Measurements from ENCODE around the gene ZDHHC24.
A peak's percentile ranks its signal among the peaks of the same experiment; 100 is the strongest.
"Not testable (repeated sequence)": the region's sequence is repeated elsewhere in the genome, so short reads cannot be mapped to it uniquely, and the experiment has no call there.

The ZDHHC24 gene

GRCh38 chr11:66544952-66545351 is 896 bp downstream of the ZDHHC24 start:
- not testable (repeated sequence) for DNase-seq (ENCODE audit: low read depth)

DNA sequence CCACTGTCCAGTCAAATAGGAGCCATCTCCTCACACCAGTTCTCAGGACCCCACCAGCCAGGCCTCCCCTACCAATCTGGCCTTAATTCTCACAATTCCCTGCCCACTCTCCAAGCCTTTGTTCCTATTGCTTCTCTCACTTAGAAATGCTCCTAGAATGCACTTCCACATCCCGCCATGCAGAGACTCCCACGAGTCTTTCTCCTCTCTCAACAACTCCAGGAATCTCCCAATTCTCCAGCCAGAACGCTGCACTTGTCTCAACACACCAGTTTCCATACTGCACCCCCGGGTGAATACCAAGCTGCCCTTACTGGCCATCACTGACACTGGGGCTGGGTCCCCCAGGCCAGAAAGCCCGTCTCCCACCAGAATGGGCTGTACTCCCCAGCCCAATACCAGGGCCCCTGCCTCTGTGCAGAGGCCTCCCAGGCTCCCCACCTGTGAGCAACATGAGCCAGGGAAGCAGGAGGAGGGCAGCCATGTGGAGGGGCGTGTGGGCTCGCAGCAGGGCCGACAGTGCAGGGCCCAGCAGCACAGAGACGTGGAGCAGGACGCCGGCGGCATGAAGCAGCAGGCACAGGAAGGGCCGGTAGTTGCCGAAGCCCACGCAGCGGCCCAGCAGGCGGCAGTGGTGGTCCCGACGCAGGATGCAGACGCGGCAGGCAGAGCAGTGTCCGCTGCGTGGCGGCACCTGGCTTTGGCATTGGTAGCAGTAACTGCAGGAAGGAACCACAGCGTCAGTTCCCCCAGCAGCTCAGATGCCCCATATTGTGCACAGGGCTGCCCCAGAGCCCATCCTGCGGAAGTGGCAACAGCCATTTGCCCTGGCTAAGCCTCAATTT is 2.4 kb downstream of the ZDHHC24 start:
- peak; percentile 49 for DNase-seq (ENCODE audit: low read depth)

- DNase-seq (ENCODE audit: low read depth): no peak
Measured at GRCh38 chr11:66542362-66542761, 3.5 kb downstream of the ZDHHC24 start.

- no peak for DNase-seq (ENCODE audit: low read depth)
Measured at GRCh38 chr11:66541892-66542291, 4.0 kb downstream of the ZDHHC24 start.

DNA sequence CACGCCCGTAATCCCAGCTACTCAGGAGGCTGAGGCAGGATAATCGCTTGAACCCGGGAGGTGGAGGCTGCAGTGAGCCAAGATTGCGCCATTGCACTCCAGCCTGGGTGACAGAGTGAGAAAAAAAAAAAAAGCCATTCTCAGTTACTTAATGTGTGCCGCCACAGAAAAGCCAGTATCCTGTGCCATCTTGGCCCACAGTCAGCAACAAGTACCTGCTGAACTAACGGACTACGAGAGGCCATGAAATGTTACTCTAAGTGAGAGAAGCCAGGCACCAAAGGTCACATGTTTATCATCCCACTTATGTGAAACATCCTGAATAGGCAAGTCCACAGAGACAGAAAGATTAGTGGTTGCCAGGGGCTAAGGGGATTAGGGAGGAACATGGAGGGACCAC is 5.2 kb downstream of the ZDHHC24 start:
- DNase-seq (ENCODE audit: low read depth): not testable (repeated sequence)

DNA sequence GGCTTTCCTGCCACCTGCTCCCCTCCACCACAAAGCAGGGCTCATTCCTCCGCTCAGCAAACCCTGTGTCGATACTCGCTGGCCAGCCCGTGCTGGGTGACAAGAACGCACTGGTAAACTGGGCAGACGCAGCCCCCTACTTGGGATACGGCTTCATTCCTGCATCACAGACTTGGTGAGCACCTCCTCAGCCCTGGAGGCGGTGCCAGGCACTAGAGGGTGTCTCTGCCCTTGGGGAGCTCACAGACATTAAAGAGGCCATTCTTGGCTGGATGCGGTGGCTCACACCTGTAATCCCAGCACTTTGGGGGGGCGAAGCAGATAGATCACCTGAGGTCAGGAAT is 6.0 kb downstream of the ZDHHC24 start:
- DNase-seq (ENCODE audit: low read depth): no peak

- DNase-seq (ENCODE audit: low read depth): no peak
Measured at GRCh38 chr11:66539170-66539869, 6.5 kb downstream of the ZDHHC24 start.

DNA sequence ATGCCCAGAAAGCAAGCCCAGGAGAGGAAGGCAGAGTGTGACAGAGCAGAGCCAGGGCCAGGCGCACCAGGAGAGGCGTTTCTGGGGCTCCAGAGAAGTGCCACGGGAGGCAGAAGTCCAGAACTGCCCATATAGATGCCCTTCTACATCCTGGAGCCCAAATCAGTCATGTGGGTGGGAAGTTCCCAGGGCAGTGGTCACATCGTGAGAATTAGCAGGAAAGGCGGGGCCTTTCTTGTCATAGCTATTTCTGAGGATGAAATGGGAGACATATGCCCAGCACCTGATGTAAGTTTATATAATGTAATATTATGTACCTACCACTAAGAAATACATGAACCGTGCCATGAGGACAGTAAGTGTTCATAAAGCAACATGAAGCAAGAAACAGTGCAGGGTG is 13.1 kb downstream of the ZDHHC24 start:
- no peak for DNase-seq (ENCODE audit: low read depth)

- DNase-seq (ENCODE audit: low read depth): no peak
Measured at GRCh38 chr11:66531841-66532240, 14.0 kb downstream of the ZDHHC24 start.

- DNase-seq (ENCODE audit: low read depth): no peak
Measured at GRCh38 chr11:66530927-66531709, 14.7 kb downstream of the ZDHHC24 start.

DNA sequence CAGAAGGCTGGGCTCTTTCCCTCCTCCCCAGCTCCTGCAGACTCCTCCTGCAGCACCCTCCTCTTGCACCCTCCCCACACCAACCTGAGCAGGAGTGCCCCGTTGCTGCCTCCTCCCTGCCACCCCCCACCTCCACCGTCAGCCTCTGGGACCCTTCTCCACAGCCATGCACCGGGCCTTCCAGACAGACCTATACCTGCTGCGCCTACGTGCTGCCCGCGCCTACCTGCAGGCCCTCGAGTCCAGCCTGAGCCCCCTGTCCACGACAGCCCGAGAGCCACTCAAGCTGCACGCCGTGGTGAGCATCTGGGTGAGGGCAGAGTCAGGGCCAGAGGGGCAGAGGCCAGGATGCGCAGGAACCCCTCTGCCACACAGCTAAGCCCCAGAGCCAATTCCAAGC is 16.2 kb downstream of the ZDHHC24 start:
- DNase-seq (ENCODE audit: low read depth): no peak

GRCh38 chr11:66529069-66529468 is 16.8 kb downstream of the ZDHHC24 start:
- no peak for DNase-seq (ENCODE audit: low read depth)

DNA sequence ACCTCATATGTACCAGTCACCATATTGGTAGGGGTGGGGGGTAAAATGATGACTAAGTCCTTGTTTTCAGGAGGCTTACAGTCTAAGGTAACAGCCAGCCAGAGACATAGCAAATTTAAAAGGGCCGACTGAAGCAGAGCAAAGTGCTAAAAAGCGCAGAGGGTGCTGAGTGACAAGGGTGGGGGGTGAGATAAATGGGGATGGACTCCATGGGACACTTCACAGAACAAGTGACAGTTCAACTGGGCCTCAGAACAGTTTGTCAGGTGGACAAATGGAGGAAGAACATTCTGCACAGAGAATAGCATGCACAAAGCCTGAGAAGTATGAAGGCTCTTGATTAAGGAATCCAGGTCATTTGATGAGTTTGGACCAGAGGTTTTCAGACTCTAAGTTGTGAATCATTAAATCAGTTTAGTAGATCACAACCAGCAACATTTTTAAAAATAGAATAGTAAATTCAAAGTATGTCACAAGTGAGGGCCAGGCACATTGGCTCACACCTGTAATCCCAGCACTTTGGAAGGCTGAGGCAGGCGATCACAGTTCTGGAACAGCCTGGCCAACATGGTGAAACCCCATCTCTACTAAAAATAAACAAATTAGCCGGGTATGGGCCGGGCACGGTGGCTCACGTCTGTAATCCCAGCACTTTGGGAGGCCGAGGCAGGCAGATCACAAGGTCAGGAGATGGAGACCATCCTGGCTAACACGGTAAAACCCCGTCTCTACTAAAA is 21.4 kb downstream of the ZDHHC24 start:
- no peak for DNase-seq (ENCODE audit: low read depth)

DNA sequence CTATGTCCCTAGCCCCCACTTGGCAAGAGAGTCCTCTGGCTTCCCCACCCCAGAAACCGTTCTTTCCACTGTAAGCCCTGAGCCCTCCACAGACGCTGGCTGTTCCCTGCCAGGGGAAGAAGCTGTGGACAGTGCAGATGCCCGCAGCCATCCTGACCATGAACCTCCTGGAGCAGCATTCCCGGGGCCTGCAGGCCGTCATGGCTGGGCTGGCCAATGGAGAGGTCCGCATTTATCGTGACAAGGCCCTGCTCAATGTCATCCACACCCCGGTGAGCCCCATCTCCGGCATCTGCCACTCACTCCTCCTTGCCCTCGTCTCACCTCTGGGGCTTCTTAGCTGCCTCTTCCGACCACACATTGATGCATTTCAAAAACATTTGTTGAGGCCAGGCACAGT is 22.2 kb downstream of the ZDHHC24 start:
- DNase-seq (ENCODE audit: low read depth): no peak

DNA sequence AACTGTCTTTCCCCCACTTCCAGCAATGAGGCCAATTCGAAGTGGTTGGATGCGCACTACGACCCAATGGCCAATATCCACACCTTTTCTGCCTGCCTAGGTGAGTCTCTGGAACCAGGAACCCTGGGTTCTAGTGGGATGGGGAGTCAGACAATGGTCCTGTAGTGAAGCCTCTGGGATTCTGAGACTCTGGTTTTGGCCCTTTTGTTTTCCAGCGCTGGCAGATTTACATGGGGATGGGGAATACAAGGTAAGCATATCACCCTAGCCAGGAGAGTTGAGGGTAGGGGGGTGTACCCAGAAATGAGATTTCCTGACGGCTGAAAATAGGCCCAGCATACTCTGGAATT is 34.9 kb downstream of the ZDHHC24 start:
- DNase-seq (ENCODE audit: low read depth): no peak

DNA sequence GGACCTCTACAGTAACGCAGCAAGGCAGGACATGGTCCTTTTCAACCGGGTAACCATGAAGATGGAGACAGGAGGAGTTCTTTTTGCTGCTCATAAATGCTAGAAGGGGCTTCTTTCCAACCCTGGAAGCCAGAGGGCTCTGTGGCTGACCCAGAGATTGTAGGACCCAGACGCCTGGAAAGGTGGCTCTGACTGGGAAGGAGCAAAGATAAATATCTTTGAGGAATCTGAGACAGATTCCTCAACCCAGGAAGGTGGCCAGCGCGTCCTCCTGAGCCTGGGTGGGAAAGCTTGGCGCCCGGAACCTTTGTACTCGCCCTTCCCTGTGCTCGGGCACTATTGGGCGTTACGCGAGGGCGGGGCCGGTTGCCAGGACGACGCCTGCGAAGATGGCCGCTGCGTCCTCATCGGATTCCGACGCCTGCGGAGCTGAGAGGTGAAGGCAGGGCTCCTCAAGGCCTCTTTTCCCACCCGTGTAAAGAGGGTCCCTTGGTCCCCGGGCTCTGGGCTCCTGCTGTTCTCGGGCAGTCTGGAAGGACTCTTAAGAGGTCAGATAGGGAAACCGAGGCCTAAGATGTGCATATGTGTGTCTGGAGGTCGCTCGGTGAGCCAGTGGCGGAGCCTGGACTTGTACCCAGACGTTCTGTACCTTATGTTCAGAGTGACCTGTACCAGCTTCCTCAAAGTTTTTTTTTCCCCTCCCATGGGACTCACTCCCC is 35.4 kb downstream of the ZDHHC24 start, which contains the start of gene BBS1:
BBS1 (plus strand) TSS at position 365 of the 719 bp plus-strand sequence; CDS start at position 390, 25 bp downstream.
- DNase-seq (ENCODE audit: low read depth): peak; percentile 72

- DNase-seq (ENCODE audit: low read depth): no peak
Measured at GRCh38 chr11:66509131-66509561, 36.7 kb downstream of the ZDHHC24 start.

- no peak for DNase-seq (ENCODE audit: low read depth)
Measured at GRCh38 chr11:66505276-66505816, 40.5 kb downstream of the ZDHHC24 start.

GRCh38 chr11:66498506-66498905 is 47.3 kb downstream of the ZDHHC24 start:
- DNase-seq (ENCODE audit: low read depth): no peak

DNA sequence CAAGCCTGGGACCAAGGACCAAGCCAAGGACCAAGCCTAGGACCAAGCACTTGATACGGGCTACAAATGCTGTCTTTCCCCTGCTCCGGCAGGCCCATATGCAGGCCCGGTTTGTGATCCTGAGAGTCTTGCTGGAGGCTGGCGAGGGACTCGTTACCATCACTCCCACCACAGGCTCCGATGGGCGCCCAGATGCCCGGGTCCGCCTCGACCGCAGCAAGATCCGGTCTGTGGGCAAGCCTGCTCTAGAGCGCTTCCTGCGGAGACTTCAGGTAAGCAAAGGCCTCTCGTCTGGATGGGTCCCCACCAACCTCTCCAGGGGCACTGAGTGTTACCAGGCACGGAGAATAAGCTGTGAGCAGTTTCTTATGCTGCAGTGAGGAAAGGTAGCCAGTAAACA is 48.6 kb downstream of the ZDHHC24 start:
- no peak for DNase-seq (ENCODE audit: low read depth)

GRCh38 chr11:66495401-66495854 is 50.4 kb downstream of the ZDHHC24 start:
- no peak for DNase-seq (ENCODE audit: low read depth)

All from activated gamma-delta T cell treated with anti-CD3 and anti-CD28 coated beads, Interleukin-2, amount 50 U/mL, for 16 hours (primary cell).